Smooth muscle cell (in vitro differentiated cells): ENCODE results near the gene CTCFL. TPM values are rescaled to one million over a fixed set of nuclear protein-coding genes. Genes with fewer than 3 reads are reported as not detected.
"Not testable (repeated sequence)": the region's sequence is repeated elsewhere in the genome, so short reads cannot be mapped to it uniquely, and the experiment has no call there.

Experiments
- DNase-seq: peaks from one replicate; lab custom pipeline; 2025; ENCODE audit not compliant: unreplicated experiment; lab: John Stamatoyannopoulos, UW
- H2AFZ ChIP-seq: fragments of 200-600 bp; sonication (generic); 2 replicates; pipeline ENCODE4 v1.6.0; 2016; ENCODE audit warnings: antibody characterized with exemption, low read depth, mild to moderate bottlenecking
- H3F3A ChIP-seq: fragments of 200-600 bp; sonication (generic); 2 replicates; pipeline ENCODE4 v1.6.0; 2017; ENCODE audit warnings: antibody characterized with exemption, low read depth
- H3K27ac ChIP-seq: fragments of 200-600 bp; sonication (generic); 2 replicates; pipeline ENCODE4 v1.5.1; 2016; ENCODE audit warnings: low read depth, mild to moderate bottlenecking
- H3K27me3 ChIP-seq: fragments of 200-600 bp; sonication (generic); 2 replicates; pipeline ENCODE4 v1.6.1; 2016; ENCODE audit warnings: low read depth, mild to moderate bottlenecking
- H3K36me3 ChIP-seq: fragments of 200-600 bp; sonication (generic); 2 replicates; pipeline ENCODE4 v1.5.1; 2016; ENCODE audit warnings: low read depth
- H3K4me1 ChIP-seq: fragments of 200-600 bp; sonication (generic); 2 replicates; pipeline ENCODE4 v1.5.1; 2016; ENCODE audit warnings: low read depth
- H3K4me2 ChIP-seq: fragments of 200-600 bp; sonication (generic); 2 replicates; pipeline ENCODE4 v1.6.0; 2016; ENCODE audit warnings: mild to moderate bottlenecking
- H3K4me3 ChIP-seq: fragments of 200-600 bp; sonication (generic); 2 replicates; pipeline ENCODE4 v1.5.1; 2016; ENCODE audit warnings: mild to moderate bottlenecking
- H3K79me2 ChIP-seq: fragments of 200-600 bp; sonication (generic); 2 replicates; pipeline ENCODE4 v1.6.0; 2016; ENCODE audit warnings: low read depth, mild to moderate bottlenecking
- H3K9ac ChIP-seq: fragments of 200-600 bp; sonication (generic); 2 replicates; pipeline ENCODE4 v1.6.0; 2016; ENCODE audit warnings: low read depth
- H3K9me3 ChIP-seq: fragments of 200-600 bp; sonication (generic); replicated peaks from 2 replicates; pipeline ENCODE4 v1.5.1; 2016; ENCODE audit warnings: low read depth
- H4K20me1 ChIP-seq: fragments of 200-600 bp; sonication (generic); 2 replicates; pipeline ENCODE4 v1.6.0; 2016; ENCODE audit warnings: low read depth
- CTCF ChIP-seq: fragments of 200-600 bp; sonication (generic); IDR thresholded peaks from 2 replicates; pipeline ENCODE4 v1.5.1; 2017; ENCODE audit warnings: borderline replicate concordance, mild to moderate bottlenecking, antibody characterized with exemption; ENCODE audit not compliant: insufficient read depth, poor library complexity, severe bottlenecking
- WGBS: methylation state at CpG from one replicate; pipeline ENCODE4 v1.1.7; 2016; ENCODE audit warnings: low lambda C conversion rate; 5-methylcytosine and 5-hydroxymethylcytosine counted together
- polyA plus RNA-seq: library from polyadenylated mRNA; unstranded; fragments of >200 nt; fragmentation: Nextera tagmentation; extraction: Ambion mirVana; gene quantifications from 2 replicates; pipeline ENCODE4 v1.2.1, GENCODE V29; 2016
- total RNA-seq: library from RNA; depleted of rRNA; stranded (reverse); fragments of >200 nt; gene quantifications from 2 replicates; pipeline ENCODE4 v1.2.3, GENCODE V29; 2014

The CTCFL gene
- total and polyA plus RNA-seq, 2 experiments from 2014 or later = not detected

- peaks cover 4% of the 10 kb centered on the region for H3K27me3 ChIP-seq
- no peak for TF ChIP-seq CTCF
- WGBS = 81% methylated on average over 10 of the region's 10 CpGs
- H2AFZ ChIP-seq = no peak overlapping the region
- no peak overlapping the region for H3K4me3 ChIP-seq
- H3K36me3 ChIP-seq = no peaks in the 10 kb centered on the region
- H3K4me1 ChIP-seq = peaks cover 10% of the 10 kb centered on the region
- H3F3A ChIP-seq = no peaks in the 10 kb centered on the region
- no peak overlapping the region for H3K4me2 ChIP-seq
- no peaks in the 10 kb centered on the region for H3K9me3 ChIP-seq
- H3K9ac ChIP-seq = no peak overlapping the region
- H4K20me1 ChIP-seq = no peaks in the 10 kb centered on the region
- DNase-seq = no peak
- H3K27ac ChIP-seq = no peak overlapping the region
- no peaks in the 10 kb centered on the region for H3K79me2 ChIP-seq
These were observed 31.8 kb downstream of the CTCFL start for GRCh38 chr20:57493091-57493615.

- Histone ChIP-seq H3K4me2 (no peak overlapping the region), H3K9ac (no peak overlapping the region), H3K9me3 (no peaks in the 10 kb centered on the region), H3K4me3 (no peak overlapping the region), H4K20me1 (no peaks in the 10 kb centered on the region), H3K4me1 (peaks cover 10% of the 10 kb centered on the region), H3K79me2 (no peaks in the 10 kb centered on the region), H3K27ac (no peak overlapping the region), H3K36me3 (no peaks in the 10 kb centered on the region), H2AFZ (no peak overlapping the region), H3K27me3 (no peaks in the 10 kb centered on the region), H3F3A (no peaks in the 10 kb centered on the region)
- 86% methylated on average over 6 of the region's 6 CpGs for WGBS
- DNase-seq = no peak
- no peak for TF ChIP-seq CTCF
These were observed 33.6 kb downstream of the CTCFL start for GRCh38 chr20:57491373-57491772.

GRCh38 chr20:57488277-57488676 is 36.7 kb downstream of the CTCFL start:
- H3F3A ChIP-seq, H3K4me1 ChIP-seq, H3K4me3 ChIP-seq, H3K4me2 ChIP-seq, H4K20me1 ChIP-seq, H3K9ac ChIP-seq, H2AFZ ChIP-seq, H3K27me3 ChIP-seq, DNase-seq, H3K79me2 ChIP-seq, H3K9me3 ChIP-seq, H3K27ac ChIP-seq, H3K36me3 ChIP-seq: not testable (repeated sequence)
- 93% methylated on average over 5 of the region's 5 CpGs for WGBS

- H4K20me1 ChIP-seq = no peaks in the 10 kb centered on the region
- H3K4me1 ChIP-seq = peaks cover 4% of the 10 kb centered on the region
- WGBS = 88% methylated on average over 1 of the region's 1 CpG
- TF ChIP-seq CTCF = no peak
- H3K4me3 ChIP-seq = no peak overlapping the region
- no peaks in the 10 kb centered on the region for H3K9me3 ChIP-seq
- no peak overlapping the region for H3K4me2 ChIP-seq
- H3K27me3 ChIP-seq = no peaks in the 10 kb centered on the region
- no peak overlapping the region for H3K27ac ChIP-seq
- H3K79me2 ChIP-seq = no peaks in the 10 kb centered on the region
- DNase-seq = no peak
- no peaks in the 10 kb centered on the region for H3F3A ChIP-seq
- no peaks in the 10 kb centered on the region for H3K36me3 ChIP-seq
- no peak overlapping the region for H2AFZ ChIP-seq
- H3K9ac ChIP-seq = no peak overlapping the region
These were observed 39.2 kb downstream of the CTCFL start for GRCh38 chr20:57485770-57486169.
